Measurements from ENCODE around the gene NQO2.

GRCh38 chr6:3009930-3010329, 10.2 kb downstream of the NQO2 start:
- TF ChIP-seq, protein P1, sequence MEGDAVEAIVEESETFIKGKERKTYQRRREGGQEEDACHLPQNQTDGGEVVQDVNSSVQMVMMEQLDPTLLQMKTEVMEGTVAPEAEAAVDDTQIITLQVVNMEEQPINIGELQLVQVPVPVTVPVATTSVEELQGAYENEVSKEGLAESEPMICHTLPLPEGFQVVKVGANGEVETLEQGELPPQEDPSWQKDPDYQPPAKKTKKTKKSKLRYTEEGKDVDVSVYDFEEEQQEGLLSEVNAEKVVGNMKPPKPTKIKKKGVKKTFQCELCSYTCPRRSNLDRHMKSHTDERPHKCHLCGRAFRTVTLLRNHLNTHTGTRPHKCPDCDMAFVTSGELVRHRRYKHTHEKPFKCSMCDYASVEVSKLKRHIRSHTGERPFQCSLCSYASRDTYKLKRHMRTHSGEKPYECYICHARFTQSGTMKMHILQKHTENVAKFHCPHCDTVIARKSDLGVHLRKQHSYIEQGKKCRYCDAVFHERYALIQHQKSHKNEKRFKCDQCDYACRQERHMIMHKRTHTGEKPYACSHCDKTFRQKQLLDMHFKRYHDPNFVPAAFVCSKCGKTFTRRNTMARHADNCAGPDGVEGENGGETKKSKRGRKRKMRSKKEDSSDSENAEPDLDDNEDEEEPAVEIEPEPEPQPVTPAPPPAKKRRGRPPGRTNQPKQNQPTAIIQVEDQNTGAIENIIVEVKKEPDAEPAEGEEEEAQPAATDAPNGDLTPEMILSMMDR (IDR thresholded peaks at IDR 0.05) = no peak
- no peak for TF ChIP-seq POLR2A (IDR thresholded peaks at IDR 0.05)

Measured in ovary (tissue), 3 donors.